ENCODE results near the gene SVBP.

SVBP gene

DNA sequence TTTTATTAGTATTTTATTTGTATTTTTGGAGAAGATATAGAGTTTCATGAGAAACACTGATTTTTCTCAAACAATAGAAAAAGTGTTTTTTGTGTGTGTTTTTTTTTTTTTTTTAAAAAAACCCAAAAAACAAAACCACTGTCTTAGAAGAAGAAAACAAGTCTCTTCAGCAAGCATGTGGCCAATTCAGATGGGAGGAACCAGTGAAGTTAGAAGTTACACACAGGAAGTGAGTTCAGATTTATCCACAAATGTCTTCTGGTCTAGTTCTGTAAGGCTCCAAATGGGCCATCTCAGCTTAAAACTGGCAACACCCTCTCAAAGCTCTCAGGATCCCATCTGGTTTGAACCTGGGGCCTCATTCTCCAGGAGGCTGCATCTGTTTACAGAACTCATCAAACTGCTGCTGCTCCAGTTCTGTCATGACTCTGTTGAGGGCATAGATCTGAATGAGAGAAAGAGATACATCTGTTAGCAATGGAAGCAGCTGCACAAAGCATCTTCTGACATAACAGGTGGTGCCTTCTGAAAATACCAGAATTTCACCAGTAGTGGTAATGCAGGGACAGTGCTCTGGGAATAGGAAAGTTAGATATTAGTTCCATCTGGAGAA lies 10.0 kb downstream of the SVBP start:
- FAIRE-seq (no peak), DNase-seq (ENCODE audit: extremely low spot score, insufficient read length, low read depth) (no peak)

DNA sequence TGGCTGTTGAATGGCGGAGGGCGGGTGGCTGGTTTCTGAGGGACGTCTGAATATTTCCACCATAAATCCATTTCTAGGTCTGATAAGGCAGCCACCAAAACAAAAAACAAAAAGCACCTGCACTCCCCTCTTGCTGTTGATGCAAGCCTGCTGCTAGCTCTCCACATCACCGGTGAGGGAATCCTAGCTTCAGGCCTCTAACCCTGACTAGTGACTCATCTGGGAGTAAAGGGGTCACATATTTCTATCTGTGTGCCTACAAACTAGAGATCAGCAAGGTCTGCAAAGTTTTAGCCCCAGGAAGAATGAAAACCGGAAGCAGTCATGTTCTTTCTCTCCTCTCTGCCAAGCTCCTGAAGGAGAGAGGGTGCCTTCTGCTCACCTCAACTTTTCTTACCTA lies 10.6 kb downstream of the SVBP start:
- FAIRE-seq (no peak), DNase-seq (ENCODE audit: extremely low spot score, insufficient read length, low read depth) (no peak)

DNA sequence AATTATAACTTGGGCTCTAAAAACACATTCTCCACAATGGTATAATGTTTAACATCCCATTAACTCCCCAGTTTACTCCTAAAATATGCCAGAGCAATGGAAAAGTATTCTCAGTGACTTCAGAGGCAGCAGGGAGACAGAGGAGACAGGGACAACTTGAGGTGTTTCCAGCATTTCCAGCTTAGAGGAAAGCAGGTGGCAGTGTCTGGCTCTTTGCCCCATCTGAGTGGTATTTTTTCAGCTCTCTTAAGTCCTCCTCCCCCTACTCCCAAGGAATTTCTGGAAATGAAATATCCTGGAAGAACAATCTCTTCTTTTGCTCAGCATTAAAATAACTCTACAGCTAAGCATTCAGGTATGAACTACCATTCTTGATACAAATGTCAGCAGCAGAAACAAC lies 11.0 kb downstream of the SVBP start:
- DNase-seq (ENCODE audit: extremely low spot score, insufficient read length, low read depth): no peak
- no peak for FAIRE-seq

DNA sequence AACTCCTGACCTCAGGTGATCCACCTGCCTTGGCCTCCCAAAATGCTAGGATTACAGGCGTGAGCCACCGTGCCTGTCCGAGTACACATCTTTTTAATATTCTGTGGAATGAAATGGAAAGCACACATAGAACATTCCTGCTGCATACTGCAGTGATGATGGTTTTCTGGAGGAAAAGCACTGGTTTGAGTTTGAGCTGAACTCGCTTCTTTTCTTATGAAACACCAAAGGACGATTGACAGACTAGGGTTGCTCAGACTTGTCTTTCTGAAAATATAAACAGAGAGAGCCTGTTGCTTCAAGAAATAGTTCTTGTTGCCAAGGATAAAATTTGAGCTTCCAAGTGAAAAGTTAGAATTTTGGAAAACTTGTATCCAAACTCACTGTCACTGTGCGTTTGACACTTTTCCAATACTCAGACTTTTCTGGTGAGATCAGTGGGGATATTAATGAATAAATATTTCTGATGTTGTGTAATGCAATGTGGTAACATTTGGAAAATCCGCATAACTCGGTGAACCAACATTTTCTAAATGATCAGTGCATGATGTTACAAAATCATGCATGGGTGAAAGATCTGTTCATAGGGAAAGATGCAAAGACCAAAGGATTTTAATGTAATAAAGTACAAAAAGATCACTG lies 15.2 kb downstream of the SVBP start:
- DNase-seq (ENCODE audit: extremely low spot score, insufficient read length, low read depth) (no peak), FAIRE-seq (no peak)

DNA sequence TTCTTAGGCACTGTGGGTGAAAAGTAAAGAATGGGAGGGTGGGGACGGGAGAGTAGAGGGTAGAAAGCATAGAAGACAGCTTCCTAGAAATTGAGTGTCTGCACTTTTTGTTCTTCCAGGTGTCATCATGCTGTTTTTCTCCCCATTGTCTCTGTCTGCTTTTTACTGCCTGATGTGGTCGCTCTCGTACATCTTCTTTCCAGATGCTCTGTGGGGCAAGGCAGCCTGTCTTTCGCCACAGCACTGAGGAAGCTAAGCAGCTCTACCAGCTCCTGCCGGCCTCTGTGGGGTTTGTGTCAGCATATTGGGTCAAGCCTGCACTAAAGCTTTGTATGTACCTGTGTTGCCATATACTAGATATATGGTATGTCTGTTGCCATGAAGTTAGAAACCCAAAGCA lies 19.2 kb downstream of the SVBP start:
- no peak for FAIRE-seq
- DNase-seq (ENCODE audit: extremely low spot score, insufficient read length, low read depth): no peak

DNA sequence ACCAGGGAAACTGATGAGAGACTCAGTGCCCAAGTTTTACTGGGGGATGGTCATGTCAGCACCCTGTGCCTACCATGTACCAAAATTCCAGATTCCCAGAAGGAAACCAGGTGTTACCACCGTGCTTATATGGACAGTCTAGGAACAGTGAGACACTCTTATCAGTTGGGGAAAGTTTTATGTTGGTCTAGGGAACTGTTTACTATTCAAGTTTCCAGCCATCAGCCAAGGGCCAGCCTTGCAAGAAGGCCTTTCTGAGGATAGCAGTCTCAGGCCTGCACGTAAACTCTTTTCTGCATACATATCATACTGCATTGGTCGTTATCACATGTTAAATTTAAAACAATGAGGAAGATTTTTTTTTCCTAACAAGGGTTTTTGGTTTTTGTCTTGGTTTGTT lies 19.8 kb downstream of the SVBP start:
- no peak for DNase-seq (ENCODE audit: extremely low spot score, insufficient read length, low read depth)
- FAIRE-seq: no peak

DNA sequence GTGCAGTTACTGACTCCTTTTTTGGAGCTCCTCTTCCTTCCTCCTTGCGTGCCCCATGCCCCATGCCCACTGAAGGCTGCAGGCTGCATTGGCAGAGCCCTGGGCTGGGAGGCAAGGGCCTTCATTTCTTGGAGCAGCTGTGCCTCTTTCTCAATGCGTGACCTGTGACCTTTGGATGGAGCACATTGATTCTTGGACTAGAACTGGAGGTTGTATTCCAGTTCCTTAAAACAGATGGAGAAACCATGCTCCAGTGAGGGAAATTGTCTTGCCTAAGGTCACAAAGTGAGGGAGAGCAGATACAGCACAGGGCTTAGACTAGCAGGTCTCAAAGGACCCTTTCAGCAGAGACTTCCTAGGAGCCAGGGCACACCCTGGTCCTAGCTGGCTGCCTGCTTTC lies 23.4 kb downstream of the SVBP start:
- FAIRE-seq: no peak
- DNase-seq (ENCODE audit: extremely low spot score, insufficient read length, low read depth): no peak

DNA sequence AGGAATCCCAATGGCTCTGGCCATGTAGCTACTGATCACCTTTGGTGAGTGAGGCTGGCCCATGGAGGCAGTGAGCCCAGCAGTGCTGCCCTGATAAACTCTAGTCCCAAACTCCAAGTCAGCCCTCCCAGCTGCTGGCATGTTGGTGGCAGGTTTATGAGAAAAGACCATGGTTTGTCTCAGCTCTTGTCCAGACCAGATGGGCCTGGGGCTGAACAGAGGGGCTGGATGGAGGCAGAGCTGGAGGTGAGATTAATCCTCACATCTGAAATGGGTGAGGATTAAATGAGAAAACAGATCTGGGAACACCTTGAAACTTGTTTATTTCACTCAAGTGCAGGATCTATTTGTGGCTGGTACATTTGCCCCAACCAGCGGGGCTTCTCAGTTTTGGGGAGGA lies 29.2 kb downstream of the SVBP start:
- no peak for FAIRE-seq

DNA sequence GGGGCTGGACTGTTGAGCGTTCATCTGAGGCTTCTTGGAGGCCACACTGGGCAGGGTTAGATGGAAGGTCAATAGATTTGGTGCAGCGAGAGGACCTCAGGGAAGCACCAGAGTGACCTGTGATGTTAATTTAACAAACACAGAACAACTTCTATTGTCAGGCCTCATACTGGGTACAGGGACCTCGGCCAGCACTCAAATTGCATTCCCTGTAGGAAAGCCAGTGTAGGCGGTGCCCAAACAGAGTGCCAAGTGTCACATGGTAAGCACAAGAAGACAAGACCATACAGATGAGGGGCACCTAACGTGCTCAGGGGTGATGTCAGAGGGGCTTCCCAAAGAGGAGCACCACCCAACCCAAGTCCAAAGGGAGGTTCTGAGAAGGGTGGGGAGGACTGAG lies 31.1 kb downstream of the SVBP start:
- DNase-seq (ENCODE audit: extremely low spot score, insufficient read length, low read depth) (no peak), FAIRE-seq (no peak)

More for the DNA sequence above, 29.2 kb downstream of the SVBP start:
- no peak for DNase-seq (ENCODE audit: extremely low spot score, insufficient read length, low read depth)

DNA sequence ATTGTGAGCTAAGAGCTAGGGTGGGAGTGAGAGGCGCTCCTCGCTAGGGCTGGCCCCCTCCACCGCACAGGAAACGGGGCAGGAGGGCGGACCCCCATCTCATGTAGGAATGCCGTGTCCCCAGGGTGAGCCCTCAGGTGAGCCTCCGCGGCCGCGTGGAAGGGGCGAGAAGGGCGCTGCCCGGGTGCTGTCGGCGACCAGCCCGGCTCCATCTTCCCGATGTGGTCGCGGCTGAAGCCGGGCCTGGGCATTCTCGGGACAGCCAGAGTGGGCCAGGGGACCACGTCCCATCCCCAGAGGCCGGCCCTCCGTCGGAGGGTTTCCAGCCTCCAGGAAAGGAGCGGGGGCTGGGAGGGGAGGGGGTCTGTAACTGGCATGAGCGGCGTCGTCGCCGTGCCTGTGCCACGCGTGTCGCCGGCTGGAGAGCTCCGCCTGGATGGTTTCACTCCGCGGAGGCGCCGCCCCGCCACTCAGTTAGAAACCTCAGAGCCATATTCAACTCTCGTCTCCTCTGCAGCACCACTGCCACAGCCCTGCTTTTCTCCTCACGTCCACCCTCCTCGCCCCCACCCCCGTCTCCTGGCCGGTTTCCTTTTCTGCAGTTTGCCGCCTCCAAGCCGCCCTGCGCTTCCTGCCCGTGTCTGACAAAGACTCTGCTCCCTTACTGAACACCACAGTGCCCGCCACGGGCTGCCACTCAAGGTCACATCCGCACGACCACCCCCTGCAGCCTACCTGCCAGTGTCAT lies 32.1 kb downstream of the SVBP start, which contains the start of gene TMEM269:
Gene TMEM269, plus strand, starts transcription at position 46 of the 748 bp plus-strand sequence. CDS start 4,903 bp downstream, outside the sequence.
- DNase-seq (ENCODE audit: extremely low spot score, insufficient read length, low read depth): no peak
- no peak for FAIRE-seq

DNA sequence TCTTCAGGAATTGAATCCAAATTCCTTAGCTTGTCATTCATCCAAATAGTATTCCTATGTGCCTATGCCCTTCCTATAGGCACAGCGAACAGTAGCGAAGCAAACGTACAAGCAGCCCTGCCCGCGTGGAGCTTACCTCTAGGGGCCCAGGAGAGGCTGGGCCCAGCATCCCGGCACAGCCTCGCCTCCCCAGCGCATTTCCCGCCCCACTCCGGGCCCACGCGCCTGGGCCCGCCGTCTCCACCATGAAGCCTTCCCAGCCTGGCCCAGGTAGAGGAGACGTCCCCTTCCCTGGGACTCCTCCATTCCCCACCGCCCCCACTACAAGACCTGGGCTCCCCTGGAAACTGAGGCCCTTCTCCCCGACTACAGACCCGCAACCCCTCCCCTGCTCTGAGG lies 32.7 kb downstream of the SVBP start:
- FAIRE-seq: no peak
- DNase-seq (ENCODE audit: extremely low spot score, insufficient read length, low read depth): no peak

DNA sequence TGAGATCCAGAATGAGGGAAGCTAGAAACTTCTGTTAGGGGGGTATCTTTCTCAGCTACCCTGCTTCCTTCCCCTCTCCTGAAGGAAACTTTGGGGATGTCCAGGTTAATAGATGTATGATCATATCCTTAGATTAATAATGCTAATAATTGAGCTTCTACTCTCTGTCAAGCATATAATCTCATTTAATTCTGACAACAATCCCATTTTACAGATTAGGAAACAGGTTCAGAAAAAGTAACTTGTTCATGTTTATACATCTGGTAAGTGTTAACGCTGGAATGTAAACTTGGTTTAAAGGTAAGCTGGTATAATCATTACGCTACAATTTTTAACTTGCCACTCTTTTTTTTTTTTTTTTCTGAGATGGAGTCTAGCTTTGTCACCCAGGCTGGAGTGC lies 34.1 kb downstream of the SVBP start:
- DNase-seq (ENCODE audit: extremely low spot score, insufficient read length, low read depth) (no peak), FAIRE-seq (no peak)

DNA sequence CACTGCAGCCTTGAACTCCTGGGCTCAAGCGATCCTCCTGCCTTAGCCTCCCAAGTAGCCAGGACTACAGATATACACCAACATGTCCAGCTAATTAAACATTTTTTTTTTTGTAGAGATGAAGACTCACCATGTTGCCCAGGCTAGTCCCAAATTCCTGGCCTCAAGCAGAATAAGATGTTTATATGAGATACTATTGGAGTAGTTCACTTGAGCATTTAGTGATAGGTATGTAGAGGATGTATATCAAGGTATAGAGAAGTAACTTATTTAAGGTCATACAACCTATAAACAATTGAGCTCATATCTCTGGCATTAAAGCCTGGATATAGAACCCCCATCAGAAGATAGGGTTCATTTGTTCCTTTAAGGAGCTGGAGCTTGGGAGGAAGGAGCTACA lies 37.0 kb downstream of the SVBP start:
- no peak for FAIRE-seq
- no peak for DNase-seq (ENCODE audit: extremely low spot score, insufficient read length, low read depth)

DNA sequence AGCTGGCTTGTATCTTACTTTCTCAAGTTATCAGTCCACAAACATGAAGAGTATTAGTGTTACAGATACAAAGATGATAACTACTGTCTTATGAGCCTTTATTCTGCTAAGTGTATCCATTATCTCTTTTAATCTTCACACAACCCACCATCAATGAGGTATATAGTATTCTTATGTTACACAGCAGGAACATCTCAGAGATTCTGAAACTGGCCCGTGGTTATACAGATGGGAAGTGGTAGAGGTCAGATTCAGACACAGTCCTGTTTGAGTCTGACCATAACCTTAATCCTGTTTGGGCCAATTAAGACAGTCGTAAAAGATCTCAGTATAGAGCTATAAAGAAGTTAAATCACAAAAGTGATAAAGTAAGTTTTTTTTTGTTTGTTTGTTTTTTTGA lies 37.5 kb downstream of the SVBP start:
- peak; percentile 59 for FAIRE-seq
- DNase-seq (ENCODE audit: extremely low spot score, insufficient read length, low read depth): no peak

DNA sequence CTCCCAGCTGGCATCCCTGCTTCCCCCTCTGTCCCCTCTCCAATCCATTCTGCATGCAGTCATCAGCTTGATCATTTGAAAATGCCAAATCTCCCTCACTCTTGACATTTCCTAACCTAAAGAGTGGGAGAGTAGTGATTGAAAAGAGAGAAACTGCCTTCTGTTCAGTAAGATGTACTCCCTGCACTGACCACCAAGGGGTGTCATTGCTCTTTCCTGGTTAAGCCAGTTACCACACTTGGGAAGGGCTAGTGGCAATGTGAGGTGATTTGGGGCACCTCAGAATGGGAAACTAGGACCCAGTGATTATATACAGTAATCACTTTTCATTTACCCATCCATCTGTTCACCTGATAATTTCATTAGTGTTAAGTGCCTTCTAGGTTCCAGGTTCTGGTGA lies 39.3 kb downstream of the SVBP start:
- no peak for FAIRE-seq
- DNase-seq (ENCODE audit: extremely low spot score, insufficient read length, low read depth): no peak

DNA sequence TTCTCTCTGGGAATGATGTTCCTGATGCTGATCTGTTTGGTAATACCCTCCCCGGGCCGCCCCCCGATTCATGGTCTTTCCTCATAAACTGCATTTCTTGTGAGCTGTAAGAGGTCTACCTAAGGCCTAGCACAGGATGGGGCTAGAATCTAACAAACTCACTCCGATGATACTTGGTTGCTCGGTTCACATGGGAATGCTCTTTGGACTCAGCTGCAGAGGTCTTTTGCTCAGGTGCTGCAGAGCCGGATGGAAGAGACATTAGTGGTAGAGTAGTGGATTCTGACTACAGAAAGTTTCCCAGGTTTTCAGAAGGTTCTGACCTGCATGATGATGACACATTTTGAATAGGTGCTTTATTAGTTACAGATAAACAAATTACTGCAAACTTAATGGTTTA lies 40.7 kb downstream of the SVBP start:
- DNase-seq (ENCODE audit: extremely low spot score, insufficient read length, low read depth) (no peak), FAIRE-seq (no peak)

DNA sequence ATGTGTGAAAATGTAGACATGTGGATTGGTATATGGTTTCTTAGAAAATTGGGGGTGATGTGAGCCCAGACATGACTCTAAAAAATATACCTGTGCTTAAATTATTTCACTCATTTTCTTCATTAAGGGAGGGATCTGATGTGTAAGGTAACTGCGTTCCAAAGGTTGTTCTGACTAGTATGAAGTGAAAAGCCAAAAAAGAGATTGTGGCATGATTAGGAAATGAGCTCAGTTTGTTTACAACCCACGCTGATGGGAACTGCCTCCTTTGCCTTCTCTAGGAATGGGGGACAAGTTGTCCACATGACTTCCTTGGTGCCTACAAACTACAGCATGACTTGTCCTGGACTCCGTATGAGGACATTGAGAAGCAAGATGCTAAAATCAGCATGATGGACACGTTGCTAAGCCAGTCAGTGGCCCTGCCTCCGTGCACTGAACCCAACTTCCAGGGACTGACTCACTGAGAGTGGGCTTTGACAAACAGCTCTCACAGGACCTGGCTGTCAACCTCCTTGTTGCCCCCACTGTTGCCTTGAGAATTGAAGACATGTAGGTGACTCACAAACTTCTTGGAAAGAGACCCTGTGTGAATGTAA lies 42.2 kb downstream of the SVBP start:
- FAIRE-seq: no peak
- DNase-seq (ENCODE audit: extremely low spot score, insufficient read length, low read depth): no peak

DNA sequence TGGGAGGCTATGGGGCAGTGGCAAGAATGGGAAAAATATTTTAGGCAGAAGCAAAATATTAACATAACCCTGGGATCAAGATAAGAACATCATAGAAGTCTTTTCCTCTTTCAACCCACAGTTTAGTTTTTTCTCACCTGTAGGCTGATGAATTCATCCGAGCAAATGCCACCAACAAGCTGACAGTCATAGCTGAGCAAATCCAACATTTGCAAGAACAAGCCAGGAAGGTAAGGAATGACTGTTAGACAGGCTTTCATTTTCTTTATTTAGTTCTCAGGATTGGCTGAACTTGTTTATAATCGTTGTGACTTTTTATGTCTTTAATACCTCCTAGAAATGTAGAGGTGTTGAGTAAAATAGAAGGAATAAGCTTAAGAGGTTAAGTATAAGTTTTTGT lies 43.8 kb downstream of the SVBP start:
- no peak for FAIRE-seq
- DNase-seq (ENCODE audit: extremely low spot score, insufficient read length, low read depth): no peak

DNA sequence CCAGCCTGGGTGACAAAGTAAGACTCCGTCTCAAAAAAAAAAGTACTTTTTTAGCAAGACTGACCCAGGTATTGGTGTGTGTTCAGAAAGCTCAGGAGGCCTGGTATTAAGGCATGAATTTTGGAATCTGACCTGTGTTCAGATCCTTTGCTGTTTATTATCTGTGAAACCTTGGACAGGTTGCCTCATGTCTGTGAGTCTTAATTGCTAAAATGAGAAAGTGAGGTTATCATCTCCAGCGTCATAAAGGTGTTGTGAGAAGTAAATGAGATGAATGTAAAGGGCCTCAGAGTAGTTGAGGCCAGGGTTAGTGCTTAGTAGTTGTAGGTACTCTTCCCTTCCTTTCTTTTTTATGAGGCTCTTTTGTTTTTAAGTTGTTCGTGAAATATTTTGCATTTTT lies 47.4 kb downstream of the SVBP start:
- FAIRE-seq (no peak), DNase-seq (ENCODE audit: extremely low spot score, insufficient read length, low read depth) (no peak)

DNA sequence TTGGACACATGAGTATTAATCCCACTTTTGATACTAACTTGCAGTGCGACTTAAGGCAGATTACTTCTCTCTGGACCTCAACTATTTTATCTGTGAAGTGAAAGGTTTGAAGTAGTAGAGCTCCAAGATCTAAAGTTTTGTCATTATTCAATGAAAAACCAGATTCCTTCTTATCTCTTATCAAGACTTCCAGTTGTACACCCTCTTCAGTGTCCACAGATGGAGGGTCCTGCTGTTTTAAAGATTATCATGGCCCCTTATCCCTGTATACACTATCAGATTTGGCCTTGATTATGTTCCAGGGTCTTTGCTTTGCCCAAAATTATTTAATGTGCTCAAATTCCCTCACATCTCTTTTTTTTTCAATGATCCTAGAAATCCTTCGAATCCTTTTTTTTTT lies 49.0 kb downstream of the SVBP start:
- no peak for FAIRE-seq
- no peak for DNase-seq (ENCODE audit: extremely low spot score, insufficient read length, low read depth)

DNA sequence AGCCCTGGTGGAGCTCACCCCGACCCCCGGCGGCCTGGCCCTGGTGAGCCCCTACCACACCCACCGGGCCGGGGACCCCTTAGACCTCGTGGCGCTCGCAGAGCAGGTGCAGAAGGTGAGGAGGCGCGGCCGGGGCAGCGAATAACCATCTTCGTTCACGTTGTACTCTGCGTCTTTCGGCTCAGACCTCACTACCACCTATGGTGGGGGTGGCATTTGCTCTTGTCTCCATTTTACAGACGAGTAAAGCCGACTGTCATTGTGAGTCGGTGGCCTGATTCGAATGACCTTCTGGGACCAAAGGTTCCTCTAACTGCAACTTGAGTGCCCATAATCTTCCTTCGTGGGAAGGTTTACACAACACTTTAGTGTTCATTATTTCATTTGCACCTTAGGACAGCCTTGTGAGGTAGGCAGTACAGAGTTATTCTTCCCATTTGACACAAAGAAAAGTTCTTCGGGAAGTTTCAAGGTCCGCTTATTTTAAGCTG lies 49.6 kb downstream of the SVBP start:
- DNase-seq (ENCODE audit: extremely low spot score, insufficient read length, low read depth) (no peak), FAIRE-seq (peak; percentile 52)
